Measurements from ENCODE around the gene IPO11. TPM values are rescaled to one million over a fixed set of nuclear protein-coding genes. Genes with fewer than 3 reads are reported as not detected.
A peak's percentile ranks its signal among the peaks of the same experiment; 100 is the strongest.

The IPO11 gene
- total and polyA plus RNA-seq, 2 of the 13 experiments (the other 11 are each of a cell fraction or from before 2014, with no cell fraction given) = 13.9 to 24.4 TPM

GRCh38 chr5:62653001-62653863, 240.7 kb downstream of the IPO11 start:
- DNase-seq (ENCODE audit: low spot score) = peak; percentile 14
- Histone ChIP-seq H3K79me2 (ENCODE audit: insufficient read depth, low read length) (no peaks in the 10 kb centered on the region), H3K9ac (ENCODE audit: insufficient read depth, low read depth, low read length) (no peak overlapping the region), H3K4me1 (ENCODE audit: insufficient read depth, low read length) (peaks cover 51% of the 10 kb centered on the region), H3K4me3 (replicated peaks in 1 of 3; ENCODE audit: insufficient read depth in 1 of 3, low read depth in 2 of 3, low read length in 3 of 3) (peak overlapping the region in 1 of 3 experiments; percentile 39; a peak in 1 of 6 replicates), H2AFZ (ENCODE audit: low read length) (peak overlapping the region; percentile 55), H4K20me1 (ENCODE audit: insufficient read depth, low read length) (no peaks in the 10 kb centered on the region), H3K27ac (ENCODE audit: extremely low read length, insufficient read depth, low read length) (peak overlapping the region; percentile 33), H3K27me3 (ENCODE audit: control insufficient read depth in 1 of 2, insufficient read depth in 2 of 2, low read length in 2 of 2) (no peaks in the 10 kb centered on the region), H3K9me3 (ENCODE audit: low read length) (no peaks in the 10 kb centered on the region), H3K36me3 (replicated peaks in 1 of 2; ENCODE audit: control insufficient read depth in 1 of 2, insufficient read depth in 2 of 2, low read length in 2 of 2) (no peaks in the 10 kb centered on the region), H3K4me2 (ENCODE audit: low read depth, low read length) (peak overlapping the region; percentile 62)
- POLR2A ChIA-PET = no interaction called here
- no TSS peak for BruUV-seq (replicated peaks)
- CTCF ChIA-PET (ENCODE audit: low intra/inter-chr PET ratio, low total read pairs) = no interaction called here
- no peak for FAIRE-seq
- intact Hi-C loops (cut with micrococcal nuclease; ENCODE audit: unreplicated experiment) = no loop called here
- peak; percentile 58 for ATAC-seq
- 43% methylated on average over 7 of the region's 7 CpGs for WGBS (ENCODE audit: low lambda C conversion rate)
- in situ Hi-C loops (cut with HindIII; ENCODE audit: extremely low pct_ligation_motif_present, low pct_unique_long_range_greater_than_20kb) = no loop called here
- TF ChIP-seq MTF2 (CRISPR knock-in tag; IDR thresholded peaks at IDR 0.05; ENCODE audit: borderline replicate concordance) = no peak
- peak; percentile 9; the same call in 1 of the 2 replicates for TF ChIP-seq ETV5 (CRISPR knock-in tag; IDR thresholded peaks at IDR 0.05; ENCODE audit: borderline replicate concordance)
- TF ChIP-seq GABPA (IDR thresholded peaks at IDR 0.05; ENCODE audit: low read depth, low read length) = no peak
- peak; percentile 68 for TF ChIP-seq GABPA (CRISPR knock-in tag; IDR thresholded peaks at IDR 0.05; ENCODE audit: low read depth)
- TF ChIP-seq ZNF740 (CRISPR knock-in tag; IDR thresholded peaks at IDR 0.05) = no peak
- no peak for TF ChIP-seq PRDM10 (CRISPR knock-in tag; IDR thresholded peaks at IDR 0.05; ENCODE audit: low read depth)
- no peak for TF ChIP-seq SMAD3 (CRISPR knock-in tag; IDR thresholded peaks at IDR 0.05)
- TF ChIP-seq KDM5B (CRISPR knock-in tag; IDR thresholded peaks at IDR 0.05; ENCODE audit: borderline replicate concordance) = no peak
- TF ChIP-seq GABPB1 (CRISPR knock-in tag; IDR thresholded peaks at IDR 0.05) = peak; percentile 39; the same call in 1 of the 2 replicates
- no peak for TF ChIP-seq ZNF556 (CRISPR knock-in tag; IDR thresholded peaks at IDR 0.05; ENCODE audit: borderline replicate concordance)
- TF ChIP-seq BRF2 (CRISPR knock-in tag; IDR thresholded peaks at IDR 0.05) = no peak
- no peak for TF ChIP-seq HOXD1 (CRISPR knock-in tag; IDR thresholded peaks at IDR 0.05)
- no peak for TF ChIP-seq MEIS1 (CRISPR knock-in tag; IDR thresholded peaks at IDR 0.05; ENCODE audit: borderline replicate concordance)
- 0 out of 2 replicates have a peak, but pooled peaks have one; percentile 30 for TF ChIP-seq ZNF605 (CRISPR knock-in tag; IDR thresholded peaks at IDR 0.05)
- TF ChIP-seq ZNF891 (CRISPR knock-in tag; IDR thresholded peaks at IDR 0.05) = no peak
- TF ChIP-seq, protein P1, sequence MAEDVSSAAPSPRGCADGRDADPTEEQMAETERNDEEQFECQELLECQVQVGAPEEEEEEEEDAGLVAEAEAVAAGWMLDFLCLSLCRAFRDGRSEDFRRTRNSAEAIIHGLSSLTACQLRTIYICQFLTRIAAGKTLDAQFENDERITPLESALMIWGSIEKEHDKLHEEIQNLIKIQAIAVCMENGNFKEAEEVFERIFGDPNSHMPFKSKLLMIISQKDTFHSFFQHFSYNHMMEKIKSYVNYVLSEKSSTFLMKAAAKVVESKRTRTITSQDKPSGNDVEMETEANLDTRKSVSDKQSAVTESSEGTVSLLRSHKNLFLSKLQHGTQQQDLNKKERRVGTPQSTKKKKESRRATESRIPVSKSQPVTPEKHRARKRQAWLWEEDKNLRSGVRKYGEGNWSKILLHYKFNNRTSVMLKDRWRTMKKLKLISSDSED (CRISPR knock-in tag; IDR thresholded peaks at IDR 0.05) = no peak
- TF ChIP-seq ZNF253 (CRISPR knock-in tag; IDR thresholded peaks at IDR 0.05; ENCODE audit: borderline replicate concordance) = no peak
- TF ChIP-seq CBX1 (IDR thresholded peaks at IDR 0.05; ENCODE audit: low read depth) = no peak
- no peak for TF ChIP-seq RXRA (CRISPR knock-in tag; IDR thresholded peaks at IDR 0.05)

Data from HepG2 (cell line).